ENCODE results near the gene STARD10.

Gene STARD10

GRCh38 chr11:72751116-72752087 lies 42.4 kb downstream of the STARD10 start:
- no peak for TF ChIP-seq CTCF (IDR thresholded peaks at IDR 0.05; ENCODE audit: extremely low read depth, missing control alignments)
- DNase-seq (ENCODE audit: low spot score): peak; percentile 41

GRCh38 chr11:72750556-72751115 lies 43.2 kb downstream of the STARD10 start:
- no peak for TF ChIP-seq CTCF (IDR thresholded peaks at IDR 0.05; ENCODE audit: extremely low read depth, missing control alignments)
- no peak for DNase-seq (ENCODE audit: low spot score)

- TF ChIP-seq CTCF (IDR thresholded peaks at IDR 0.05; ENCODE audit: extremely low read depth, missing control alignments): no peak
- DNase-seq (ENCODE audit: low spot score): no peak
These were observed 43.8 kb downstream of the STARD10 start for GRCh38 chr11:72750086-72750485.

GRCh38 chr11:72747289-72747855 lies 46.5 kb downstream of the STARD10 start:
- TF ChIP-seq CTCF (IDR thresholded peaks at IDR 0.05; ENCODE audit: extremely low read depth, missing control alignments): no peak
- no peak for DNase-seq (ENCODE audit: low spot score)

- DNase-seq (ENCODE audit: low spot score): no peak
- TF ChIP-seq CTCF (IDR thresholded peaks at IDR 0.05; ENCODE audit: extremely low read depth, missing control alignments): no peak
These were observed 47.0 kb downstream of the STARD10 start for GRCh38 chr11:72746821-72747220.

- no peak for DNase-seq (ENCODE audit: low spot score)
- no peak for TF ChIP-seq CTCF (IDR thresholded peaks at IDR 0.05; ENCODE audit: extremely low read depth, missing control alignments)
These were observed 47.8 kb downstream of the STARD10 start for GRCh38 chr11:72745925-72746550.
